Neural cell (in vitro differentiated cells): ENCODE results near the gene ADARB1. TPM values are rescaled to one million over a fixed set of nuclear protein-coding genes. Genes with fewer than 3 reads are reported as not detected.

Experiments used
- H2AFZ ChIP-seq: fragments of 200-600, 300-800 bp; sonication (generic), shearing (Covaris generic); 2 replicates; pipeline ENCODE4 v1.6.0; 2014; ENCODE audit warnings: low read depth, mild to moderate bottlenecking, antibody characterized with exemption, low read length, moderate library complexity
- H3F3A ChIP-seq: fragments of 200-600 bp; shearing (Covaris generic); 2 replicates; pipeline ENCODE4 v1.6.1; 2016; ENCODE audit warnings: mild to moderate bottlenecking, moderate library complexity, mixed read lengths, antibody characterized with exemption, low read length; ENCODE audit not compliant: insufficient read depth, poor library complexity, severe bottlenecking
- H3K27ac ChIP-seq: fragments of 200-600, 300-800 bp; sonication (generic), shearing (Covaris generic); 2 replicates; pipeline ENCODE4 v1.5.1; 2014; ENCODE audit warnings: mild to moderate bottlenecking, low read length, moderate library complexity
- H3K27me3 ChIP-seq: fragments of 300-800, 200-600 bp; sonication (generic), shearing (Covaris generic); 2 replicates; pipeline ENCODE4 v1.6.0; 2014; ENCODE audit warnings: mild to moderate bottlenecking, low read depth, low read length, moderate library complexity; ENCODE audit not compliant: insufficient read depth
- H3K36me3 ChIP-seq: fragments of 300-800, 200-600 bp; sonication (generic), shearing (Covaris generic); 2 replicates; pipeline ENCODE4 v1.5.1; 2014; ENCODE audit warnings: mild to moderate bottlenecking, antibody characterized with exemption, low read length, moderate library complexity; ENCODE audit not compliant: insufficient read depth
- H3K4me2 ChIP-seq: fragments of 300-800, 200-600 bp; sonication (generic), shearing (Covaris generic); 2 replicates; pipeline ENCODE4 v1.6.0; 2014; ENCODE audit warnings: mild to moderate bottlenecking, low read length
- H3K4me3 ChIP-seq: fragments of 300-800, 200-600 bp; sonication (generic), shearing (Covaris generic); 2 replicates; pipeline ENCODE4 v1.5.1; 2014; ENCODE audit warnings: mild to moderate bottlenecking, low read length, moderate library complexity
- H3K79me2 ChIP-seq: fragments of 200-600 bp; shearing (Covaris generic); replicated peaks from 2 replicates; pipeline ENCODE4 v1.6.0; 2014; ENCODE audit warnings: mild to moderate bottlenecking, low read length, moderate library complexity; ENCODE audit not compliant: insufficient read depth
- H3K9ac ChIP-seq: fragments of 300-800, 200-600 bp; sonication (generic), shearing (Covaris generic); 2 replicates; pipeline ENCODE4 v1.6.1; 2016; ENCODE audit warnings: mild to moderate bottlenecking, low read length, mixed read lengths
- H3K9me2 ChIP-seq: fragments of 200-600 bp; shearing (Covaris generic); 2 replicates; pipeline ENCODE4 v1.6.1; 2016; ENCODE audit warnings: mild to moderate bottlenecking, low read length, mixed read lengths; ENCODE audit not compliant: insufficient read depth
- H3K9me3 ChIP-seq: fragments of 200-600, 300-800 bp; sonication (generic), shearing (Covaris generic); 2 replicates; pipeline ENCODE4 v1.6.1; 2016; ENCODE audit warnings: mild to moderate bottlenecking, mixed run types, low read length, moderate library complexity, mixed read lengths
- H4K20me1 ChIP-seq: fragments of 200-600 bp; shearing (Covaris generic); 2 replicates; pipeline ENCODE4 v1.6.1; 2016; ENCODE audit warnings: mild to moderate bottlenecking, mixed run types; ENCODE audit not compliant: insufficient read depth
- CTCF ChIP-seq: fragments of 450-650 bp; IDR thresholded peaks from 2 replicates; pipeline ENCODE4 v1.5.1; 2014; ENCODE audit warnings: antibody characterized with exemption, mild to moderate bottlenecking, moderate library complexity; ENCODE audit not compliant: poor library complexity, severe bottlenecking
- EP300 ChIP-seq: fragments of 450-650 bp; conservative IDR thresholded peaks from 2 replicates; pipeline ENCODE4 v1.6.1; 2014; ENCODE audit warnings: antibody characterized with exemption, mild to moderate bottlenecking, moderate library complexity; ENCODE audit not compliant: poor library complexity, severe bottlenecking
- EZH2 ChIP-seq: fragments of 200-600, 300-800 bp; shearing (Covaris generic), sonication (generic); IDR thresholded peaks from 2 replicates; pipeline ENCODE4 v1.6.1; 2014; ENCODE audit warnings: antibody characterized with exemption, low read length, borderline replicate concordance, mild to moderate bottlenecking; ENCODE audit not compliant: insufficient read depth, poor library complexity, severe bottlenecking
- MXI1 ChIP-seq: fragments of 450-650 bp; conservative IDR thresholded peaks from 2 replicates; pipeline ENCODE4 v1.6.1; 2014; ENCODE audit warnings: antibody characterized with exemption, mild to moderate bottlenecking; ENCODE audit not compliant: poor library complexity, severe bottlenecking
- POLR2AphosphoS5 ChIP-seq: IDR thresholded peaks from 2 replicates; pipeline ENCODE4 v1.6.1; 2012
- RAD21 ChIP-seq: fragments of 450-650 bp; conservative IDR thresholded peaks from 2 replicates; pipeline ENCODE4 v1.6.1; 2014; ENCODE audit warnings: antibody characterized with exemption, mild to moderate bottlenecking, moderate library complexity
- REST ChIP-seq: IDR thresholded peaks from 2 replicates; pipeline ENCODE4 v1.6.1; 2012; ENCODE audit warnings: borderline replicate concordance
- SMC3 ChIP-seq: fragments of 450-650 bp; conservative IDR thresholded peaks from 2 replicates; pipeline ENCODE4 v1.6.1; 2014; ENCODE audit warnings: antibody characterized with exemption, mild to moderate bottlenecking, moderate library complexity; ENCODE audit not compliant: poor library complexity
- TAF1 ChIP-seq: IDR thresholded peaks from 2 replicates; pipeline ENCODE4 v1.6.1; 2012; ENCODE audit warnings: low read depth
- polyA plus RNA-seq: library from polyadenylated mRNA; depleted of rRNA; stranded (reverse); fragments of >200 nt; gene quantifications from 2 replicates; pipeline ENCODE4 v1.2.3, GENCODE V29; 2014

ADARB1 gene
- polyA plus RNA-seq, 1 donor from 2014 or later, result 8.9 TPM

- no peaks in the 10 kb centered on the region for H3F3A ChIP-seq
- H3K27me3 ChIP-seq, result no peaks in the 10 kb centered on the region
- no peak overlapping the region for H3K4me2 ChIP-seq
- H3K9me2 ChIP-seq, result no peaks in the 10 kb centered on the region
- TF ChIP-seq MXI1 (no peak), REST (no peak), RAD21 (no peak), SMC3 (no peak), EZH2 (no peak), EP300 (no peak), TAF1 (no peak), POLR2AphosphoS5 (no peak), CTCF (no peak)
- H2AFZ ChIP-seq, result no peak overlapping the region
- no peak overlapping the region for H3K27ac ChIP-seq
- H3K4me3 ChIP-seq, result no peak overlapping the region
- peaks cover 18% of the 10 kb centered on the region for H3K36me3 ChIP-seq
- H3K9me3 ChIP-seq, result peaks cover 15% of the 10 kb centered on the region
- H3K9ac ChIP-seq, result no peak overlapping the region
- no peaks in the 10 kb centered on the region for H4K20me1 ChIP-seq
- no peaks in the 10 kb centered on the region for H3K79me2 ChIP-seq
Measured at GRCh38 chr21:45190013-45190412, 115.6 kb downstream of the ADARB1 start.

- peaks cover 9% of the 10 kb centered on the region for H3K9me3 ChIP-seq
- TF ChIP-seq EZH2, result no peak
Measured at GRCh38 chr21:45192332-45192731, 118.0 kb downstream of the ADARB1 start.

GRCh38 chr21:45196620-45197019 is 122.2 kb downstream of the ADARB1 start:
- H3K79me2 ChIP-seq, result no peaks in the 10 kb centered on the region

More at GRCh38 chr21:45192332-45192731, 118.0 kb downstream of the ADARB1 start:
- Histone ChIP-seq H3K4me2 (no peak overlapping the region), H3K27me3 (no peaks in the 10 kb centered on the region), H3K9ac (no peak overlapping the region), H3F3A (no peaks in the 10 kb centered on the region), H4K20me1 (no peaks in the 10 kb centered on the region), H3K9me2 (no peaks in the 10 kb centered on the region), H3K27ac (no peak overlapping the region), H3K36me3 (peaks cover 6% of the 10 kb centered on the region), H3K4me3 (no peak overlapping the region), H2AFZ (no peak overlapping the region), H3K79me2 (no peaks in the 10 kb centered on the region)

More at GRCh38 chr21:45196620-45197019, 122.2 kb downstream of the ADARB1 start:
- no peaks in the 10 kb centered on the region for H3K36me3 ChIP-seq
- no peaks in the 10 kb centered on the region for H3K27me3 ChIP-seq
- H3K9me3 ChIP-seq, result no peaks in the 10 kb centered on the region
- TF ChIP-seq REST, result no peak
- TF ChIP-seq RAD21, result no peak
- no peak for TF ChIP-seq SMC3
- no peak for TF ChIP-seq CTCF
- TF ChIP-seq MXI1, result no peak
- TF ChIP-seq EZH2, result no peak
- no peak for TF ChIP-seq EP300
- TF ChIP-seq POLR2AphosphoS5, result no peak
- TF ChIP-seq TAF1, result no peak
- H2AFZ ChIP-seq, result no peak overlapping the region
- no peaks in the 10 kb centered on the region for H3F3A ChIP-seq
- no peaks in the 10 kb centered on the region for H3K9me2 ChIP-seq
- H3K4me2 ChIP-seq, result no peak overlapping the region
- no peak overlapping the region for H3K4me3 ChIP-seq
- no peak overlapping the region for H3K27ac ChIP-seq
- no peaks in the 10 kb centered on the region for H4K20me1 ChIP-seq
- no peak overlapping the region for H3K9ac ChIP-seq
